ENCODE measurements around the gene TLL2. TPM values are rescaled to one million over a fixed set of nuclear protein-coding genes. Genes with fewer than 3 reads are reported as not detected.

Gene TLL2
- total RNA-seq, 4 donors from 2014 or later: 0.20 to 1.1 (median 0.66) TPM

DNA sequence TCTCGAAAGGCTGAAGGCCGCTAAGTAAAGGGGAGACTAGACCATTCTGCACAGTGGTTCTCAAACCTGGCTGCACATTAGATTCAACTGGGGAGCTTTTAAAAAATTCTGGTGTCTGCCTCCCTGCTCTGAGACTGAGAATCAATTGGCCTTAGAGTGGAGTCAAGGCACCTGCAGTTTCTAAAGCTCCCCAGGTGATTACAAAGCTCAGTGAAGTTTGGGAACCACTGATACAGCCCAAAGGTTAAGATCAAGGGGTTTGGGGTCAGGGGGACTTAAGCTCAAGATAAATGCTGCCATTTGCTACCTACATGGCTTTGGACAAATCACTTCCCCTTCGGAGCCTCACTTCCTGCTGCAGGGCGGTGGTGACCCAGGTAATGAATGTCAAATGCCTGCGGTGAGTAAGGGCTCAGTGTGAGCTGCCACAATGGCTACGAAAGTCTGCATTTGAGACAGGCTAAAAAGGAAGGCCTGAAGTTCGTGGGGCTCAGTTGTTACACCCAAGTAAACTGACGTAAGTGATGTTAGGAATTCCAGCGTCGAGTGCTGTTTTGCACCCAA, 72.3 kb downstream of the TLL2 start:
- Histone ChIP-seq H3K27ac (no peak overlapping the region), H3K4me1 (peaks cover 0 to 12% (median 0%) of the 10 kb centered on the region in 4 donors), H3K27me3 (no peaks in the 10 kb centered on the region), H3K4me3 (no peak overlapping the region), H3K36me3 (no peaks in the 10 kb centered on the region), H3K9me3 (no peaks in the 10 kb centered on the region)
- 66 to 74% methylated on average over 10 of the region's 10 CpGs for WGBS, 2 donors
- DNase-seq (ENCODE audit: low spot score in 2 of 2): no peak
- TF ChIP-seq POLR2A (IDR thresholded peaks at IDR 0.05): no peak
- TF ChIP-seq, protein P1, sequence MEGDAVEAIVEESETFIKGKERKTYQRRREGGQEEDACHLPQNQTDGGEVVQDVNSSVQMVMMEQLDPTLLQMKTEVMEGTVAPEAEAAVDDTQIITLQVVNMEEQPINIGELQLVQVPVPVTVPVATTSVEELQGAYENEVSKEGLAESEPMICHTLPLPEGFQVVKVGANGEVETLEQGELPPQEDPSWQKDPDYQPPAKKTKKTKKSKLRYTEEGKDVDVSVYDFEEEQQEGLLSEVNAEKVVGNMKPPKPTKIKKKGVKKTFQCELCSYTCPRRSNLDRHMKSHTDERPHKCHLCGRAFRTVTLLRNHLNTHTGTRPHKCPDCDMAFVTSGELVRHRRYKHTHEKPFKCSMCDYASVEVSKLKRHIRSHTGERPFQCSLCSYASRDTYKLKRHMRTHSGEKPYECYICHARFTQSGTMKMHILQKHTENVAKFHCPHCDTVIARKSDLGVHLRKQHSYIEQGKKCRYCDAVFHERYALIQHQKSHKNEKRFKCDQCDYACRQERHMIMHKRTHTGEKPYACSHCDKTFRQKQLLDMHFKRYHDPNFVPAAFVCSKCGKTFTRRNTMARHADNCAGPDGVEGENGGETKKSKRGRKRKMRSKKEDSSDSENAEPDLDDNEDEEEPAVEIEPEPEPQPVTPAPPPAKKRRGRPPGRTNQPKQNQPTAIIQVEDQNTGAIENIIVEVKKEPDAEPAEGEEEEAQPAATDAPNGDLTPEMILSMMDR (IDR thresholded peaks at IDR 0.05): no peak
- TF ChIP-seq EP300 (IDR thresholded peaks at IDR 0.05): no peak

DNA sequence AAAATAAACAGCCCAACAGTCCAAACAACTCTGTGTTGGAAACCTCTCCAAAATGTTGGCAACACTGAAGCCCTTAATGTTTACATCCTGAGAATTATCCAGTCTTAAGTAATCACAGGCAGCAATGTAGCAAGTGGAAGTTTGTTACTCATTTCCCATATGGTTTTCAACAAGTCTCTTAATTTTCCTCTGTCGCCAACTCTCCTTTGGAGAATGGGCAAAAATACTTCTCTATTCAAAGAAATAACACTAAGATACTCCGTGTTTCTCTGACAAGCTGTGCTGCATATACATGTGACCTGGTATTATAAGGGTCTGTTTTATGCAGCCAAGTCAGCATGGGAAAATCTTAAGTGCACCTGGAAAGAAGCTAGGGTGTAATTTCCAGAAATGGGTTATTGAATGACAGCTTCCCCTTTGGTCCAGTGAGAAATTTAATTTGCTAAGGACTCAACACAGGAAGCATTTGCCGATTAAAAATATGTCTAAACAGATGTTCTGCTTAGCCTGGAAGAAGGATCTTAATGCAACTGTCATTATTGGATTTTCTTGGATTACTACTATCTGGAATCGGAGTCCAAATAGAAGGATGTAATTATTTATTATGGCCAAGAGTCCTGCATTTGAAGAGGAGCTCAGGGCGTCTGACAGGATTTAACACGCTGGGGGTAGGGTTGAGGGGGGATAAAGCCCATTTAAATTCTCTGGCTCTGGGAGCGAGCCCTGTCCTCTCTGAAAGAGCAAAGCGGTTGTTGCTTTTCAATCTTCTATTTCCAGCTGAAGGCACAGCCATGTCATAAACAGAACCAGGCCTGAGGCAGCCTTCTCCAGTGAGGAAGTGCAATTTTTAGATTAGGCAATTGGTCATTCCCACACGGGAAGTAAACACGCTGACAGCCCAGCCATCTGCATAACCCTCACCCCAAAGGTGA, 73.1 kb downstream of the TLL2 start:
- 52 to 55% methylated on average over 10 of the region's 10 CpGs for WGBS, 2 donors
- Histone ChIP-seq H3K27ac (no peak overlapping the region), H3K4me3 (no peak overlapping the region), H3K27me3 (no peaks in the 10 kb centered on the region), H3K9me3 (no peaks in the 10 kb centered on the region), H3K4me1 (peaks cover 0 to 12% (median 0%) of the 10 kb centered on the region in 4 donors), H3K36me3 (no peaks in the 10 kb centered on the region)
- TF ChIP-seq EP300 (IDR thresholded peaks at IDR 0.05): no peak
- no peak for TF ChIP-seq POLR2A (IDR thresholded peaks at IDR 0.05)
- TF ChIP-seq, protein P1 (IDR thresholded peaks at IDR 0.05): no peak
- DNase-seq (ENCODE audit: low spot score in 2 of 2): no peak

DNA sequence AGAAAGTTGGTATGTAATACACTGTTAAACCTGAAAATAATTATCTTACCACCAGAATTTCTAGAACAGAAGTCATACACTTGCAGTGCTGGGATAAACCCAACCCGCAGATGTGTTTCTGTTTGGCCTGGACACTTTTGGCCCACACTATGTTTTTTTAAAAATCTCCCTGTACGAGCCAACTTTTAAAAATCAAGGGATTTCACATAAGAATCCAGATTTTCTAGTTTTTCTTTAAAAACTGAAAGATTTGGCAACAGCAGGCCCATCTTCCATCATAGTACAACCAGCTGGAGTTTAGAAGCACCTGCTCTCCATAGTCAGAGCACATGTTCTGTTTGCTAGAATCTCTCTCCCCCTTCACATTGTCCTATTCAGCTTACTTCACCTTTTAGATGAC, 74.0 kb downstream of the TLL2 start:
- no peaks in the 10 kb centered on the region for H3K9me3 ChIP-seq
- H3K36me3 ChIP-seq: no peaks in the 10 kb centered on the region
- H3K4me3 ChIP-seq: no peak overlapping the region
- DNase-seq (ENCODE audit: low spot score in 2 of 2): no peak
- H3K27ac ChIP-seq: no peak overlapping the region
- H3K4me1 ChIP-seq: peaks cover 0 to 12% (median 0%) of the 10 kb centered on the region in 4 donors
- TF ChIP-seq, protein P1 (IDR thresholded peaks at IDR 0.05): no peak
- no peak for TF ChIP-seq POLR2A (IDR thresholded peaks at IDR 0.05)
- no peak for TF ChIP-seq EP300 (IDR thresholded peaks at IDR 0.05)
- H3K27me3 ChIP-seq: no peaks in the 10 kb centered on the region
- WGBS, 2 donors: 65 to 75% methylated on average over 2 of the region's 2 CpGs

DNA sequence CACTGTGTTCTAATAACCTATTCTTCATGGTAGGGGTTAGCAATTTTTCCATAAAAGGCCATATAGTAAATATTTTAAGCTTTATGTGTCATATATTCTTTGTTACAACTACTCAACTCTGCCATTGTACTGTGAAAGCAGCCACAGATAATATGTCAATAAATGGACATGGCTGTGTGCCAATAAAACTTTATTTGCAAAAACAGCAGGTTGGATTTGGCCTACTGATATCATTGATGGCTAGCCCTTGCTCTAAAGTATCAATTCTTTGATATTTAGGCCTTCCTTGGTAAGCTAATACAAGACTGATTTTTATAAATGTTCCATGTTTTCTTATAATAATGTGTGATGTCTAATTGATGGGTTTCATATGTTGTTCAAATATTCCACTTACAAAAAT, 77.7 kb downstream of the TLL2 start:
- H3K36me3 ChIP-seq: no peaks in the 10 kb centered on the region
- H3K27me3 ChIP-seq: no peaks in the 10 kb centered on the region
- no peak for DNase-seq (ENCODE audit: low spot score in 2 of 2)
- H3K4me1 ChIP-seq: peaks cover 0 to 3% (median 0%) of the 10 kb centered on the region in 4 donors
- no peaks in the 10 kb centered on the region for H3K9me3 ChIP-seq
- TF ChIP-seq, protein P1 (IDR thresholded peaks at IDR 0.05): no peak
- TF ChIP-seq POLR2A (IDR thresholded peaks at IDR 0.05): no peak
- TF ChIP-seq EP300 (IDR thresholded peaks at IDR 0.05): no peak
- no peak overlapping the region for H3K4me3 ChIP-seq
- H3K27ac ChIP-seq: no peak overlapping the region

All from tibial nerve (tissue), 4 donors.